Sciatic nerve (tissue), 2 donors: ENCODE measurements around the gene SHB. TPM values are rescaled to one million over a fixed set of nuclear protein-coding genes. Genes with fewer than 3 reads are reported as not detected.
"Not testable (repeated sequence)": the region's sequence is repeated elsewhere in the genome, so short reads cannot be mapped to it uniquely, and the experiment has no call there.

ENCODE experiments used
- ATAC-seq: fragments of 200-7000 bp; cut with Tn5 transposase; one replicate; pipeline ENCODE4 v1.9.1; 2020; ENCODE audit warnings: mild to moderate bottlenecking, moderate library complexity
- DNase-seq: peaks from one replicate; pipeline ENCODE4 v3.0.0-alpha.2; 2020; ENCODE audit warnings: low spot score
- intact Hi-C: fragments of 100-400 bp; cut with DNase I; formaldehyde crosslinking; loops from one replicate; pipeline ENCODE4 v1.14.2; 2022
- total RNA-seq: library from RNA; stranded (reverse); fragmentation: NEBNext Ultra II Directional; extraction: Animal tissue kit (Norgen Biotek cat#: 25700); gene quantifications from one replicate; pipeline ENCODE4 v1.2.1, GENCODE V29; 2021
- donor health status: DM: no; HTN: no; CAD: no.
- donor health status: DM: no; HTN: no; CAD: no.

The SHB gene
- total RNA-seq, 1 donor from 2014 or later = 15.9 TPM

DNA sequence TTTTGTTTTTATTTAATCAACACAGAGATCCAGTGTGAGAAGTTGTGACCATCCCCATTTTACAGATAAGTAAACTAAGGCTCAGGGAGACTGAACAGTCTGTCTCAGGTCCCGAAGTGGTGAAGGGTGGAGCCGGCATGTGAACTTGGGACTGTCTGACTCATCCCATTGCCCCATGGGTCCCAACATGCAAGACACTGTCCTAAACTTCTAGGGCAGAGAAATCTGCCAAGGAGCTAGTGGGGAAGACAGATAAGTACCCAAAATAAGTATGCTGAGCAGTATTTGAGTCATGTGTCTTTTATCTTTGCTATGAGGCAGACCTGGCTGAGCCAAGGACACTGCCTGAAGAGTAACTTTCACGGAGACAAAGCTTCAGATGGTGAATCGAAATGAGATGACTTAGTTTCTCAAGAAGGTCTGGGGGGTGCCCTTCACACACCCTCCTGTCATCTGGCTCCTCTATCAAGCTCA is 100.8 kb downstream of the SHB start:
- no peak for ATAC-seq
- DNase-seq = no peak
- intact Hi-C loops = no loop called here

DNA sequence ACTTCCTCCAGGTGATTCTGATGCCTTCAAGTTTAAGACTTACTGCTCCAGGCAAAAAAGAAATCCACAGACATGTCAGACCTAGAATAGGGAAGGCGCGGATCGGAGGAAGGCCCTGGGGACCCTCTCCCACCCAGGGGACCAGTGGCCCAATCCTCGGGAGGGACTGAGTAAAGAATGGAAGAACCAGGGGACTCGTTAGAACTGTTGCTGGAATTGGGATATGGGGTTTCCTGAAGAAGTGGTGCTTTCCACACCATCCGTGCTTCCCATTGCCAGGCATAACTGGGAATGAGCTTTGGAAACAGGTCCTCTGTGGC is 101.3 kb downstream of the SHB start:
- DNase-seq (no peak), ATAC-seq (no peak)
- intact Hi-C loops = no loop called here

DNA sequence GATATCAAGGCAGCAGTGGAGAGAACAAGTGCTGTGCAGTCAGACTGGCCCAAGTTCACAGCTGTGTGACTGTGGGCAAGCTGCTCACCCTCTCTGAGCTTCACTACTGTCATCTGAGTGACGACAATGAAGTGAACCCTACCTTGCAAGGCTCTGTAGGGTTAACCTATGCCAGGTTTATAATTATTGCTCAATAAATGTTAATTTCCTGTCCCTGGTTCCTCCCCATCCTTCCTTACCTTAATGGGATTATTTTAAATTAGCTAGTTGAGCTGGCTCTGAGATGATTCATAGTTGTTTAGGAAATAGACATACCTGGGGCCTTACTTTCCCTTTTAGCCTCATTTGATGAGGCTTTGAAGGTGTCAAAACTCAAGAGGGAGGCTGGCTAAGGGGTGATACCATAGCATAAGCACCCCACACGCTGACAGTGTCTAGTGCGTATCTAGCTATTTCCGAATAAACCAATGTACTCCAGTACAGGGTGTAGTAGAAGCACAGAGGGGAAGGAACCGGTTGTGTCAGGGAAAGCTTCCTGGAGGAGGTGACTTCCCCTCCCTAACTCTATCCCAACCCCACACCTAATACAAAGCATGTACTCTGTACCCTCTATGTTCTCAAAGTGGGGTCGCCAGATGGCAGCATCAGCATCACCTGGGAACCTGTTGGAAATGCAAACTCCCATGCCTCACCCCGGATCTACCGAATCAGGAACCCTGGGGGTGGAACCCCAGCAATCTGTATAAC is 101.8 kb downstream of the SHB start:
- intact Hi-C loops = no loop called here
- ATAC-seq = no peak
- no peak for DNase-seq

DNA sequence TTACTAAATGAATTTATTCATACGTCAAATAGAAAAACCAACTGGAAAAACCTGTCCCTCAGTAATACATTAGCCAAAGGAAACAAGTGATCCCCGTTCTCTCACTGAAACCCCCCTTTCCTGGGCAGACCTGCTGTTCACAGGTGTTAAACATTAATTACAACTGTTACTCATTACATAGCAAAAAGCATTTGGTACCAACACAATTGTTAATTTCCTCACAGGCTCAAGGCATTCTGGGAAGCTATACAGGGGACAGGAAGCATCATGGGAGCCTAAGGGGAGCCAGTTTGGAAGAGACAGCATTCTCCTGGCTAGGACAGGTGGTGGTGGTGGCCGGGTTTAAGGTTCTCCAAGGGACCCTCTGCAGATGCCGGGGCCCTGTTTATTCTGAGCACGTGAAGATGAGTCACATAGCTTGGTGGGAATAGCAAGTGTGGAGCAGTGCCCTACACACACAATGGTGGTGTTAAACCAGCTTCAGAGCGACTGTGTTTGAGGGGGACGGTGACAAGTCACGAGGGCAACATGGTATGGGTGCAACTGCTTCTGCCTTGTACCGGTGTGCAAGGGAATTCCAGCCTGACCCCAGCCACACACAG is 102.5 kb downstream of the SHB start:
- no peak for DNase-seq
- ATAC-seq = no peak
- intact Hi-C loops = no loop called here

DNA sequence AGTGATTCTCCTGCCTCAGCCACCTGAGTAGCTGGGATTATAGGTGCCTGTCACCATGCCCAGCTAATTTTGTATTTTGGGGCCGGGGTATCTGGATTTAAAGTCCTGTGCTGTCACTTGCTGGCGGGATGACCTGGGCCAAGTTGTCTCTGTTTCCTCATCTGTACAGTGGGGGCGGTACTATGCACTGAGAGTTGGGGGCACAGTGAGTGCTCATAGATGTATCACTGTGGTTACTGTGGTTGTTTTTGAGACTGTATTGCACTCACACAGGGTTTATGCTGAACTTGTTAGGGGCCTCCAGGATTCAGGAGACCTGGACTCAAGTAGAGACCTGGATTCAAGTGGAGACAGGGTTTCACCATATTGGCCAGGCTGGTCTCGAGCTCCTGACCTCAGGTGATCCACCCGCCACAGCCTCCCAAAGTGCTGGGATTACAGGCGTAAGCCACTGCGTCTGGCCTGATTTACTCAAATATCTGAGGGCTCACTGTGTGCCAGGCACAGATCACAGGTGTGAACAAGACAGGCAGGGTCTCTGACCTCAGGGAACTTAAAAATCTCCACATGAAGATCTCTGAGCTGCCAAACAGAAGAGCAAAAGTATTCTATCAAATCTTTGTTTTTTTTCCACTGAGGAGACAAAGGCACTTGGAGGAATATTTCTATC is 103.2 kb downstream of the SHB start:
- intact Hi-C loops, DNase-seq, ATAC-seq: not testable (repeated sequence)

DNA sequence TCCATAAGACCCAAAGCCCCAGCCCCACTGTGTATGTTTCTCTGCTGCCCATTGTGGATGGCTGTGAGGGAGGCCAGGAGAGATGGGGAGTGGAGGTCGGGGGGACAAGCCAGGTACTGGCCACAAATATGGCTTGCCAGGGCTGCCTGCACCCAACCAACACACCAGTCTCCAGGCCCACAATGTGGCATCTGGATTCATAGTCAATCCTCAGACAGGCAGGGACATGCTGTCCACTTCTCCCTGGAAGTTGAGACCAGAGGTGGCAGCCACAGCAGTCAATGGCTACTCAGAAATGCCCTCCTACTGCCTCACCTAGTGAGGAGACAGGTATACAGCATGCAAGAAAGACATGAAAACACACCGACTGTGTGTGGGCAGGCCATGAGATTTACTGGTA is 103.9 kb downstream of the SHB start:
- intact Hi-C loops = no loop called here
- DNase-seq (no peak), ATAC-seq (no peak)

DNA sequence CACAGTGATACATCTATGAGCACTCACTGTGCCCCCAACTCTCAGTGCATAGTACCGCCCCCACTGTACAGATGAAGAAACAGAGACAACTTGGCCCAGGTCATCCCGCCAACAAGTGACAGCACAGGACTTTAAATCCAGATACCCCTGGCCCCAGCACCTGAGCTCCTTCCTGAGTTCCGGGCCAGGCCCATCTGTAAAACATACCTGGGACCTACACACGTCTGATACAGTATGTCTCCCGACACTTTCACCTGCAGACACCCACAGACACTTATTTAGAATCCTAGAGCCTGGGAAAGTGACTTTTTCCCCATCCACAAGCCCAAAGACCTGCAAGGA is 104.3 kb downstream of the SHB start:
- intact Hi-C loops = no loop called here
- DNase-seq (no peak), ATAC-seq (no peak)

DNA sequence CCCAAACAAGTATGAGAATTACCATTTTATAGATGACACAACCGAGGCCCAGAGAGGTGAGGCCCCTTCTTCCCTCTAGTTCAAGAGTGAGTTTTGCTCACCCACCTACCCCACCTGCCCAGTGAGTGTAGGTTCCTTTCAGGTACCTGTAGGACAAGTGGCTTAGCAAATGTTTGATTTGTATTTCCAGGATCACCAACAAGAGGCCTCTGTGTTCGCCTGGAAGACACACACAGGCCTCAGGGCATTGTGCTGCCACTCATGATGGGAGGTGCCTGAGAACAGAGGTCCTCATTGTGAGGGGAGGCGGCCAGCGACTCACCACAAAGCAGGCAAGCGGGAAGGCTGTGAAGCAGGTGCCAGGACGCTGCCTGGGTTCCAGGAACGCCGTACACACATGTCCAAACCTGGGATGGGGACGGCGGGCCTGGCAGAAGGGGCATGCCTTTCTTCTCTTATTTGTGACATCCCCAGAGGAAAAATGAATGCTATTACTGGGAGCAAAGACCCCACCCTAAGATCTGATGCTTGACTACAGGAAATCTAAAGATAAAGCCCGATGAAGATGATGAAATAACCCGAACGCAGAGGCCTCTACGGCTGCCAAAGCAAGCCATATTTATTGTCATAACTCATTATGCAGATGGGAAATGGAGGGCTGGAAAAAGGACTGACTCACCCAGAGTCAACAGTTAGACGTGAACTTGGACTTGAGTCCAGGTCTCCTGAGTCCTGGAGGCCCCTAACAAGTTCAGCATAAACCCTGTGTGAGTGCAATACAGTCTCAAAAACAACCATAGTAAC is 104.9 kb downstream of the SHB start:
- peak; percentile 67 for ATAC-seq
- DNase-seq = no peak
- intact Hi-C loops = no loop called here

DNA sequence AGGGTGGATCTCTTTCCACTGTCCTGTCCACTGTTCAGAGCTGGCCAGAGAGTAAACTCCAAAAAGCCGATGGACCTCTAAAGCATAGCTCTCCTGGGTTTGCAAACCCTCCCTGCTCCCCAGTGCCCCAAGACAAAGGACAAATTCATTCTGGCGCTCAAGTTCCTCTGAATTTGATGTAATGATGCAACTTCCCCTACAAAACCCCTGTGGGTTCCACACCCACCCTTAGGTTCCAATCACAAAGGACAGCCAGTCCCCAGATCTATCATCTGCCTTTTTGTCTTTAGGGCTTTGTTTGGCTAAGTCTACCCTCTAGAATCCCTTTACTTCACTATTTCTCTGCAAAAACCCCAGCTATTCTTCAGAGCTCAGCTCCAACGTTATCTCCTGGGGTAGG is 107.7 kb downstream of the SHB start:
- ATAC-seq = no peak
- DNase-seq = no peak
- intact Hi-C loops = no loop called here

DNA sequence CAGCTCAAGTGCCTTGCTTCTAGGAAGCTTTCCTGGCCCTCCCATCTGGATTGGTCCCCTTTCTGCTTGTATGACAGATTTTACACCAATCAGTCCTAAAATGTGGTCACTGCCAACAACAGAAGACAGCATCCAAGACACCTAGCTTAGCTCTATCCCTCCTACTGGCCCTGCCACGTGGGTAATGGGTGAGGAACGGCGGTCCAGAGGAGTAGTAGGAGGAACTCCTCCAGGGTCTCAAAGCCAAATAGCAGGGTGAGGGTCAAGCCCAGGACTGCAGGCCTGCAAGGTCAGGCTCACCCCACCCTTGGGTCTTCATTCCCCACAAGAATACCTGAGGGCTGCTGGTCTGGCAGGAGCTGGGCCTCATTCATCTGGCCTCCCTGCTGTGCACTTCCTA is 108.4 kb downstream of the SHB start:
- intact Hi-C loops = no loop called here
- ATAC-seq (no peak), DNase-seq (no peak)

DNA sequence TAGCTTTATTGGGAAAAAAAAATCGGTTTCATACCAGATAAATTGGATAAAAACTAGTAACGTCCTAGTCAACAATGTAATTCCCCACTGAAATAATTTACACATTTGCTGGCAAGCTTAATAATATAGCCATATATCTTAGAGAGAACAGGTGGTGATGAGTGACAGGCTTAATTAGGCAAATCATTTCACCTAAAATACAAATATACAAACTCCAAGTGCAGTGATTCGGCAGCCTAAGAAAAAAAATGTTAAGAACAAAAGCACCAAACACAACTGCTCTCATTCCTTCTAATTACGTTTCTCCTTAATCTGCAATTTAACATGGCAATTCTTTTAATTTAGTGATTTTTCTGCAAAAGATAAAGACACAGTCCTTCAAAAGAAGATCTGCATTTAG is 109.1 kb downstream of the SHB start:
- DNase-seq (no peak), ATAC-seq (no peak)
- intact Hi-C loops = no loop called here

DNA sequence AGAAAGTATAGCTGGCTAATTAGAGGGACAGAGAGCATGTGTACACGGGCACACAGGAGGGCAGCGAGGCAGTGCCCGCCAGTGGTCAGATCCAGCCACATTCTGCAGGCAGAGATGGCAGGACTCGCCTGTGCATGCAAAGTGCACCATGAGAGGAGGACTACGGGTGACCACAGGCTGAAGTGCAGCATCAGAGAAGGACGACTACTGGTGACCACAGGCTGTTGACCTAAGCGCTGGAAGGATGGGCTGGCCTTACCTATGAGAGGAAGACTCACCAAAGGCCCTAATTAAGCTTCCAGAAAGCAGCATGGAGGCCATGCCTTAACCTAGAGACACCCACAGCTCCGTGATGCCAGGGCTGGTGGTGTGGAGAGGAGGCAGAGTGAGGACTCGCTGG is 110.9 kb downstream of the SHB start:
- intact Hi-C loops = no loop called here
- DNase-seq = no peak
- no peak for ATAC-seq

DNA sequence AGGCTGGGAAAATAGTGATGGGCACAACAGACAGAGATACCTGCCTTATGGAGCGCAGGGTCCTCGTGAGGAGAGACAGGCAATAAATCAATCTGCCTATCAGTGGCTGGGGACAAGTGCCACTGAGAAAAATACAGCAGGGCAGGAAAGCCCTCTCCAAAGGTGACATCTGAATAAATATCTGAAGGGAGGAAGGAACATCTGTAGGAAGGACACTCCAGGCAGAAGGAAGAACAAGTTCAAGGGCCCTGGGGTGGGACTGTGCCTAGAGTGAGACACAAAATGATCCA is 111.4 kb downstream of the SHB start:
- no peak for ATAC-seq
- intact Hi-C loops = no loop called here
- DNase-seq = no peak

DNA sequence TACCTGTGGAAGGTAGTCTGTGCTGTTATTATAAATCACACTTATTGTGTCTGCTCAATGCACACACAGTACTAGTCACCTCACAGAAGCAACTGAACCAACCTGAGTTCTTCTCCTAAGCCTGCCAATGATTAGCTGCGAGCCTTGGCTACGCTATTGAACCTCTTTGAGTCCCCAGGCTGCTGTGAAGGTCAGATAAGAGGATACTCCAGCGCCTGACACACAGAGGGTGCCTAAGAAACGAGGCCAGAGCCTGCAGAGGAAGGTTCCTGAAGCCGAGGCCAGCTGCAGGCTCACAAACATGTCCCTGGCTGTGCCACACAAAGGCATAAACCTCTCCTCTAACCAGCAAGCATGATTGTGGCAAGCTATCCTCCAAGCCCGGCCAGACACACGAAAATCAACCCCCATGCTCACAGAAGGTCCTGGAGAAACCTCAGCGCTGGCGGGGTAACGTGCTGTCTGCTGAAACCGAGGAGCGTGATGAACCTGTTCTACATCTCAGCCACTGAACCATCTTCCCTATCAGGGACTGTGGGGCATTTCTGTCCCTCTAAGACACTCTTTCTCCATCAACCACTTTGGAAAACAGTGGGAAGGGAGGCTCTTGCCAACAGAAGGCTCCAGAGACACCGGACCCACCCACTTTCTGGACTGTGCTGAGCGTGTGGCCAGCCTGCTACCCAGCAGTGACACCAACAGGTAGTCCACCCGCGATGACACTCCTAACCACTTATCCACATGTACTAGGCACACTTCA is 111.9 kb downstream of the SHB start:
- intact Hi-C loops = no loop called here

DNA sequence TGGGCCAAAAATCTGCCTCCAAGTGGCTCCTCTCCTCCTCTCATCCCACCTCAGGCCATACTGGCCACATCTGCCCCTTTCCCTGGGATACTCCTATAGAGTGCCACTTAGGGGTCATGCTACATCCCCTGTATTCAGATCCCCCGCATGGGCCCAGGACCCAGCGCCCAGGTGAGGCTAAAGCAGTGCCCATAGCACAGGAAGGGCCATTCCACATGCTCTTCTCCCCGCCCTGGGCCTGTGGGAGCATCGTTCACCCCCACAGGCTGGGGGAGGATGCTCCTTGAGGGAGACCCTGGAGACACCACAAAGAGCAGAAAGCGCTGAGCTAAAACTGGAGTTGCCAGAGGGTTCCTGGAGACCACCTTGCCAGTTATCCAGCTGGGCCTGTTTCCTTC is 112.6 kb downstream of the SHB start:
- ATAC-seq (no peak), DNase-seq (no peak)
- intact Hi-C loops = no loop called here

More for the DNA sequence above, 111.9 kb downstream of the SHB start:
- ATAC-seq (no peak), DNase-seq (no peak)

DNA sequence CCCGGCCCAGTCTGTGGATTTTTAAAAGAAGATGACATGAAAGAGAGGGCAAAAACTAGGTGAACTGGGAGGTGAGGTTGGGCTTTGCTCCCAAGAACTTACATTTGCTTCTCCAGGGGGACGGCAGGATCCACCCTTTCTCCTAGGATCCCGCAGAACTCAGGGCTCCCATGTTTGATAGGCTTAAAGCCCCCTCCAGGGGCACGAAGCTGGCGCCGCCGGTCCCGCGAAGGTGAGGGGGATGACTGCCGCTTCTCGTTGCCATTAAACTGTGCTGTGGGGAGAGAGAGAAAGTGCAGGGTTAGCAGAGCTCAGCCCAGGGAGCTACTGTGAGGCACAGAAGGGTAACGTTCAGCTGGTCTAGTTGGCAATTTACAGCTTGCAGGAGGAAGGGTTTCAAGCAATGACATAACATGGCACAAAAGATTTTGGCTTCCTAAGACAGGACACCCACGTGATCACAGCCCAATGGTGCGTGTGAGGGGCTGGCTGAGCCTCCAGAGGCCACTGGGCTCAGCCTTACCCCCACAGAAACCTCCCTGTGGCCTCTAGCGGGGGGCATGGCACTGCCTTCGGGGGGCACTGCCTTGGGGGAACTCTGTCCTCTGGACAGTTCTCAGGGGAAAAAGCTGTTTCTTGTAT is 113.1 kb downstream of the SHB start:
- intact Hi-C loops = no loop called here
- no peak for ATAC-seq
- DNase-seq = no peak

DNA sequence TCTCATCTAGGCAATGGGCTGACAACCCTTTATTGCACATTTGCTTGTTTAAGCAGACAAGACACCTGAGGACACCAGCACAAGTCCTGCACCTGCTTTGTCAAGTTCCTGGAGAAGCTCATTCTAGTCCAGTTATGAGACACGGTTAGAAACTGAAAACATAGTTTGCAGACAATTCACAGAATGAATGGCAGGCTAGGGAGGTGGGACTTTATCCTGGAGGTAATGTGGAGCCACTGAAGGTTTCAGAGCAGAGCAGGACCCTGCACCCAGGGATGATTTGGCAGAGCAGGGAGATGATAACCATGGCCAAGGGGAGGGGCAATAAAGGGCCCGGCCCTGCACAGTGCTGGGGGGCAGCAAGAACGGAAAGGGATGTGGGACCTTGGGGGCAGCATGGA is 114.4 kb downstream of the SHB start:
- DNase-seq = no peak
- no peak for ATAC-seq
- intact Hi-C loops = no loop called here

DNA sequence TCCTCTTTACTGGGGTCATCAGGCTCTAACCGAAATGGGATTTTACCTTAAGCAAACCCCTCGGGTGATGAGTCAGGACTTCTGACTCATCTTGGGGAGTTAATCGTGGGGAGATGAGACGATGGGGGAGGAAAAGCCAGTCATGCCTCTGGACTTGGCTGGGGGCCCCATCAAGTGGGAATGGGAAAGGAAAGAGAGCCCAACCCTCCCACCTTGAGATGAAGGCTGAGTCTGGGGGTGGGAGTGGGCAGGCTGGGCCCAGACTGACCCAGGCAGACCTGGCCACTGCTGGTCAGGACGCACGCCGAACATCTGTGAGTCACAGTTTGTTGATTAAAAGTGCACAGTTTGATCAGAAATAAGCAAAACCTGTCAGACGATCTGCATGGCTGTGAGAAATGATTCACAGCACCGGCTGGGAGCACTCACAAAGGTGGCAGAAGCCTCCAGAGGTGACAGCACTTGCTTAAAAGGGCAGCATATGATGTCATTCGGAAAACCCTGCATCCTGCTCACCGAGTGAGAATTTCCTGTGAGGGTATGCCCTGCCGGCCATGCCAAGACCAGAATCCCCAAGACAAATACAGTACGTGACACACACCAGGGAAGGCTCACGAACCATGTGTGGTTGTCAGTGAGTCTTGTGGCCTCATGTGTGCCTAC is 115.1 kb downstream of the SHB start:
- DNase-seq (no peak), ATAC-seq (no peak)
- intact Hi-C loops = no loop called here
